HEK293T (cell line): ENCODE data around the gene CLRN1.

Experiments used
- ARNT ChIP-seq: fragments of 450-650 bp; IDR thresholded peaks from 2 replicates; pipeline ENCODE4 v1.6.1; 2017; ENCODE audit warnings: mild to moderate bottlenecking
- CTBP1 ChIP-seq: fragments of 450-650 bp; IDR thresholded peaks from 2 replicates; pipeline ENCODE4 v1.6.1; 2016; ENCODE audit warnings: borderline replicate concordance
- ELF4 ChIP-seq: fragments of 450-650 bp; IDR thresholded peaks from 2 replicates; pipeline ENCODE4 v1.6.1; 2017; ENCODE audit warnings: antibody characterized with exemption
- FOXA1 ChIP-seq: fragments of 450-650 bp; IDR thresholded peaks from 2 replicates; pipeline ENCODE4 v1.6.1; 2016; ENCODE audit warnings: mild to moderate bottlenecking
- FOXK2 ChIP-seq: fragments of 450-650 bp; IDR thresholded peaks from 2 replicates; pipeline ENCODE4 v1.6.1; 2016; ENCODE audit warnings: mild to moderate bottlenecking
- FOXM1 ChIP-seq: fragments of 450-650 bp; IDR thresholded peaks from 2 replicates; pipeline ENCODE4 v1.6.1; 2017; ENCODE audit warnings: mild to moderate bottlenecking, borderline replicate concordance
- HDGF ChIP-seq: fragments of 450-650 bp; IDR thresholded peaks from 2 replicates; pipeline ENCODE4 v1.6.1; 2017; ENCODE audit warnings: antibody characterized with exemption, borderline replicate concordance
- L3MBTL2 ChIP-seq: fragments of 450-650 bp; conservative IDR thresholded peaks from 2 replicates; pipeline ENCODE4 v1.6.1; 2016; ENCODE audit warnings: mild to moderate bottlenecking
- NFRKB ChIP-seq: fragments of 450-650 bp; IDR thresholded peaks from 2 replicates; pipeline ENCODE4 v1.6.1; 2016; ENCODE audit warnings: mild to moderate bottlenecking, moderate library complexity
- SP1 ChIP-seq: fragments of 450-650 bp; IDR thresholded peaks from 2 replicates; pipeline ENCODE4 v1.6.1; 2017
- SUZ12 ChIP-seq: fragments of 450-650 bp; IDR thresholded peaks from 2 replicates; pipeline ENCODE4 v1.6.1; 2016; ENCODE audit warnings: mild to moderate bottlenecking
- TARDBP ChIP-seq: fragments of 450-650 bp; IDR thresholded peaks from 2 replicates; pipeline ENCODE4 v1.6.1; 2016
- ZNF384 ChIP-seq: fragments of 450-650 bp; IDR thresholded peaks from 2 replicates; pipeline ENCODE4 v1.6.1; 2016
- TF ChIP-seq, protein P1 (sequence below): fragments of 450-650 bp; IDR thresholded peaks from 2 replicates; pipeline ENCODE4 v1.6.1; 2016

DNA sequence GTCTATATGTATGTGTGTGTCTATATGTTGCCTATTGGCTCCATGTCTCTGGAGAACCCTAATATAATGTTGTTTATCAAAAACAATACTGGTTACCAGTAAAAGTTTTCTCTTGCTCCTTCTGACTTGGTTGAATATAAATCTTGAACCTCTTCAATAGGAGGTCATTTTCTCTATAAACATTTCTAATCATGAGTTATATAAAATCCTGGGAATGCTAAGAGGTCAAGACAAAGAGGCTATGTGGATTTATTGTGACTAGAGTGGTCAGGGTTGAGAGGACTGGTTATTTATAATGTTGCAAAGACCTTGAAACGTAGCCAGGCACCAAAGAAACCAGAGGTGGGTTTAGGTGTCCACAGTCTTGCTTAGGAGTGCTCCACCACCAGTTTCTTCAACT lies 66.1 kb downstream of the CLRN1 start:
- TF ChIP-seq TARDBP (no peak), NFRKB (no peak), L3MBTL2 (no peak), CTBP1 (no peak), FOXM1 (no peak), HDGF (no peak), SUZ12 (no peak), ZNF384 (no peak), SP1 (no peak), FOXK2 (no peak), ELF4 (no peak), ARNT (no peak), FOXA1 (no peak)
- TF ChIP-seq, protein P1, sequence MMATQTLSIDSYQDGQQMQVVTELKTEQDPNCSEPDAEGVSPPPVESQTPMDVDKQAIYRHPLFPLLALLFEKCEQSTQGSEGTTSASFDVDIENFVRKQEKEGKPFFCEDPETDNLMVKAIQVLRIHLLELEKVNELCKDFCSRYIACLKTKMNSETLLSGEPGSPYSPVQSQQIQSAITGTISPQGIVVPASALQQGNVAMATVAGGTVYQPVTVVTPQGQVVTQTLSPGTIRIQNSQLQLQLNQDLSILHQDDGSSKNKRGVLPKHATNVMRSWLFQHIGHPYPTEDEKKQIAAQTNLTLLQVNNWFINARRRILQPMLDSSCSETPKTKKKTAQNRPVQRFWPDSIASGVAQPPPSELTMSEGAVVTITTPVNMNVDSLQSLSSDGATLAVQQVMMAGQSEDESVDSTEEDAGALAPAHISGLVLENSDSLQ = no peak
